Measurements from ENCODE around the gene CHST11. TPM values are rescaled to one million over a fixed set of nuclear protein-coding genes. Genes with fewer than 3 reads are reported as not detected.

The CHST11 gene
- total and polyA plus RNA-seq, 2 of the 4 experiments (the other 2 are of a cell fraction), result 1.4 to 2.7 TPM

DNA sequence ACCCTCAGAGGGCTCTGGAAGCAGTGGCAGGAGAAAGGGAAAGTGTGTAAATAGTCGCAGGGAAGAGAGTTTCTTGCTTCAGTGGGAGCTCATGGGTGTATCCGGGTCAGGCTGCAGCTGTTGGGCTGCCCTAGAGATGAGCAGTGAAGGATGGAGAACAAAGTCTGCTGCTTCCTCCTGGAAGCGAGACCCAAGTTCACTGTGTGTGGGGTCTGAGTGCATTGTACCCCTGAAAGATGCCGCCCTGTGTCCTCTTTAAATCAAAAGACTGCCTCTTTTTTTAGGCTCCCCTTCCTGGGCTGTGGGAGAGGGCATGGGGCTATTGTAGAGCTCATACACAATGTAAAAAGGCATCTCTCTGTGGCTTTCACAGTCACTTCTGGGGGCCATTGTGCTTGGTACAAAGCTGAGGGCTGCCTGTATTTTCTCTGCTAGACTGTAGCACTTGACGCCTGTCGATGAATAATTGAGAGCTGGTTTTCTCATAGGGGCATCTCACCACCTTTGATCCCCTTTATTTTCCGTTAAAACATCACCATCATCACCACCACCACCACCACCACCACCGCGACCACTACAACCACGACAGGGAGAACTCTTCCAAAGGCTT lies 16.7 kb downstream of the CHST11 start:
- in situ Hi-C loops (cut with MboI; ENCODE audit: low sequenced_read_pairs), result no loop called here
- Histone ChIP-seq H2AFZ (replicated peaks; ENCODE audit: low read length, poor library complexity) (no peak overlapping the region), H3K18ac (ENCODE audit: low read depth, low read length) (no peak overlapping the region), H2BK15ac (ENCODE audit: low read depth, low read length) (no peak overlapping the region), H3K4me1 (ENCODE audit: control insufficient read depth, insufficient read depth, low read length) (no peaks in the 10 kb centered on the region), H3K9me3 (ENCODE audit: control insufficient read depth, insufficient read depth, low read length) (no peaks in the 10 kb centered on the region; the same call in 1 of the 2 replicates), H4K20me1 (ENCODE audit: insufficient read depth, low read length) (no peaks in the 10 kb centered on the region), H4K5ac (ENCODE audit: low read depth, low read length) (no peak overlapping the region), H3K9me1 (ENCODE audit: insufficient read depth, low read length) (no peaks in the 10 kb centered on the region), H3K56ac (ENCODE audit: extremely low read depth, insufficient read depth, low read length) (no peak overlapping the region), H3K79me1 (ENCODE audit: low read depth in 1 of 2, low read length in 2 of 2) (no peaks in the 10 kb centered on the region), H2BK20ac (ENCODE audit: low read depth, low read length) (no peak overlapping the region), H3K4me3 (ENCODE audit: insufficient read depth, low read depth, low read length) (no peak overlapping the region), H2BK120ac (ENCODE audit: low read depth, low read length) (no peak overlapping the region), H4K91ac (ENCODE audit: insufficient read depth, low read depth, low read length) (no peak overlapping the region), H3K36me3 (ENCODE audit: control insufficient read depth, insufficient read depth, low read length) (no peaks in the 10 kb centered on the region), H3K9ac (ENCODE audit: low read depth, low read length) (no peak overlapping the region), H4K8ac (ENCODE audit: low read depth in 2 of 2, low read length in 2 of 2) (no peak overlapping the region), H3K14ac (replicated peaks; ENCODE audit: low read depth, low read length) (no peak overlapping the region), H3K23ac (ENCODE audit: low read depth, low read length) (no peak overlapping the region), H2BK5ac (ENCODE audit: low read depth, low read length, poor library complexity, severe bottlenecking) (no peak overlapping the region), H3K27ac (ENCODE audit: insufficient read depth, low read length) (no peak overlapping the region), H3K27me3 (ENCODE audit: control insufficient read depth, insufficient read depth, low read length) (peaks cover 4% of the 10 kb centered on the region; the same call in 1 of the 2 replicates), H3K4me2 (ENCODE audit: low read depth, low read length) (no peak overlapping the region), H2AK5ac (ENCODE audit: low read depth, low read length) (no peak overlapping the region), H3K4ac (ENCODE audit: low read depth, low read length) (no peak overlapping the region), H2AK9ac (replicated peaks; ENCODE audit: low read depth, low read length, poor library complexity) (no peak overlapping the region)
- CTCF ChIA-PET, result interaction anchor here (0.7 kb wide), 2 partner anchors 9 to 461 kb away, joined by 3 read pairs; no protein-coding TSS in a partner anchor
- DNase-seq (no peak), ATAC-seq (ENCODE audit: low read depth) (no peak)
- intact Hi-C loops (cut with micrococcal nuclease), result no loop called here
- TF ChIP-seq CHD1 (IDR thresholded peaks at IDR 0.05; ENCODE audit: low read depth, low read length) (no peak), FOS (IDR thresholded peaks at IDR 0.05; ENCODE audit: low read depth, low read length) (no peak), CTCF (conservative IDR thresholded peaks at IDR 0.05; ENCODE audit: low read depth, low read length) (no peak), RCOR1 (IDR thresholded peaks at IDR 0.05; ENCODE audit: insufficient replicate concordance, low read length) (no peak), MAZ (IDR thresholded peaks at IDR 0.05; ENCODE audit: borderline replicate concordance, low read depth, low read length) (no peak), BHLHE40 (IDR thresholded peaks at IDR 0.05; ENCODE audit: low read depth, low read length) (no peak), SMC3 (IDR thresholded peaks at IDR 0.05; ENCODE audit: low read depth, low read length) (no peak), USF2 (IDR thresholded peaks at IDR 0.05; ENCODE audit: low read depth, low read length) (no peak), MXI1 (IDR thresholded peaks at IDR 0.05; ENCODE audit: borderline replicate concordance, low read depth, low read length) (no peak), RFX5 (IDR thresholded peaks at IDR 0.05; ENCODE audit: low read depth, low read length) (no peak), RAD21 (IDR thresholded peaks at IDR 0.05; ENCODE audit: low read length) (no peak), ELK1 (IDR thresholded peaks at IDR 0.05; ENCODE audit: borderline replicate concordance, low read depth, low read length) (no peak), POLR2A (IDR thresholded peaks at IDR 0.05; ENCODE audit: low read depth, low read length) (no peak), NFE2L2 (IDR thresholded peaks at IDR 0.05; ENCODE audit: low read depth, low read length) (no peak)
- dilution Hi-C loops (cut with HindIII; ENCODE audit: low sequenced_read_pairs, unreplicated experiment), result no loop called here
- POLR2A ChIA-PET (ENCODE audit: unreplicated experiment), result no interaction called here
- BruUV-seq (replicated peaks), result no TSS peak
- WGBS, 2 experiments (ENCODE audit: extremely low coverage in 2 of 2, insufficient read length in 1 of 2), result 40% methylated on average over 1 of the region's 10 CpGs; no CpG with 5 or more reads in 1 of the 2 experiments
